ENCODE results near the gene NOBOX.
A peak's percentile ranks its signal among the peaks of the same experiment; 100 is the strongest.

Gene NOBOX

GRCh38 chr7:144407266-144407931 is 3.9 kb upstream of the NOBOX start:
- DNase-seq: no peak
- H3K27ac Mint-ChIP-seq: no peak overlapping the region
- H3K4me3 Mint-ChIP-seq: no peak overlapping the region
- H3K4me1 Mint-ChIP-seq (ENCODE audit: low read depth): no peaks in the 10 kb centered on the region
- no peaks in the 10 kb centered on the region for H3K9me3 Mint-ChIP-seq
- H3K27me3 Mint-ChIP-seq: peaks cover 11% of the 10 kb centered on the region
- no peaks in the 10 kb centered on the region for H3K36me3 Mint-ChIP-seq (ENCODE audit: low read depth)

- no peaks in the 10 kb centered on the region for H3K36me3 Mint-ChIP-seq (ENCODE audit: low read depth)
- no peak overlapping the region for H3K27ac Mint-ChIP-seq
- no peak overlapping the region for H3K4me3 Mint-ChIP-seq
Measured at GRCh38 chr7:144404946-144405345, 1.5 kb upstream of the NOBOX start.

GRCh38 chr7:144403102-144403501 is 391 bp downstream of the NOBOX start:
- DNase-seq: no peak
- Mint-ChIP-seq H3K27me3 (peaks cover 4% of the 10 kb centered on the region), H3K36me3 (ENCODE audit: low read depth) (no peaks in the 10 kb centered on the region), H3K4me3 (no peak overlapping the region), H3K4me1 (ENCODE audit: low read depth) (no peaks in the 10 kb centered on the region), H3K9me3 (no peaks in the 10 kb centered on the region), H3K27ac (no peak overlapping the region)

More at GRCh38 chr7:144404946-144405345, 1.5 kb upstream of the NOBOX start:
- no peak for DNase-seq
- peaks cover 5% of the 10 kb centered on the region for H3K27me3 Mint-ChIP-seq
- H3K4me1 Mint-ChIP-seq (ENCODE audit: low read depth): no peaks in the 10 kb centered on the region
- H3K9me3 Mint-ChIP-seq: no peaks in the 10 kb centered on the region

GRCh38 chr7:144401490-144401889 is 2.0 kb downstream of the NOBOX start:
- no peaks in the 10 kb centered on the region for H3K36me3 Mint-ChIP-seq (ENCODE audit: low read depth)
- H3K4me1 Mint-ChIP-seq (ENCODE audit: low read depth): no peaks in the 10 kb centered on the region
- no peak overlapping the region for H3K4me3 Mint-ChIP-seq
- H3K27ac Mint-ChIP-seq: no peak overlapping the region
- no peak for DNase-seq
- peaks cover 4% of the 10 kb centered on the region for H3K27me3 Mint-ChIP-seq
- no peaks in the 10 kb centered on the region for H3K9me3 Mint-ChIP-seq

- no peak overlapping the region for H3K4me3 Mint-ChIP-seq
- no peaks in the 10 kb centered on the region for H3K4me1 Mint-ChIP-seq (ENCODE audit: low read depth)
- H3K9me3 Mint-ChIP-seq: no peaks in the 10 kb centered on the region
- H3K36me3 Mint-ChIP-seq (ENCODE audit: low read depth): no peaks in the 10 kb centered on the region
- peaks cover 4% of the 10 kb centered on the region for H3K27me3 Mint-ChIP-seq
- no peak overlapping the region for H3K27ac Mint-ChIP-seq
- DNase-seq: no peak
Measured at GRCh38 chr7:144399946-144400345, 3.5 kb downstream of the NOBOX start.

GRCh38 chr7:144398911-144399310 is 4.6 kb downstream of the NOBOX start:
- Mint-ChIP-seq H3K4me1 (ENCODE audit: low read depth) (no peaks in the 10 kb centered on the region), H3K4me3 (no peak overlapping the region), H3K9me3 (no peaks in the 10 kb centered on the region), H3K36me3 (ENCODE audit: low read depth) (no peaks in the 10 kb centered on the region), H3K27ac (no peak overlapping the region), H3K27me3 (peaks cover 4% of the 10 kb centered on the region)
- DNase-seq: no peak

GRCh38 chr7:144398291-144398690 is 5.2 kb downstream of the NOBOX start:
- DNase-seq: no peak
- no peaks in the 10 kb centered on the region for H3K9me3 Mint-ChIP-seq
- H3K27me3 Mint-ChIP-seq: peaks cover 4% of the 10 kb centered on the region
- H3K4me3 Mint-ChIP-seq: no peak overlapping the region
- no peaks in the 10 kb centered on the region for H3K4me1 Mint-ChIP-seq (ENCODE audit: low read depth)
- no peaks in the 10 kb centered on the region for H3K36me3 Mint-ChIP-seq (ENCODE audit: low read depth)
- H3K27ac Mint-ChIP-seq: no peak overlapping the region

- Mint-ChIP-seq H3K4me1 (ENCODE audit: low read depth) (no peaks in the 10 kb centered on the region), H3K27ac (no peak overlapping the region), H3K4me3 (no peak overlapping the region)
Measured at GRCh38 chr7:144397086-144397485, 6.4 kb downstream of the NOBOX start.

GRCh38 chr7:144391823-144392255 is 11.7 kb downstream of the NOBOX start:
- peak overlapping the region; percentile 49 for H3K4me3 Mint-ChIP-seq
- H3K9me3 Mint-ChIP-seq: no peaks in the 10 kb centered on the region
- H3K36me3 Mint-ChIP-seq (ENCODE audit: low read depth): no peaks in the 10 kb centered on the region
- H3K4me1 Mint-ChIP-seq (ENCODE audit: low read depth): peaks cover 4% of the 10 kb centered on the region
- DNase-seq: no peak
- no peaks in the 10 kb centered on the region for H3K27me3 Mint-ChIP-seq
- no peak overlapping the region for H3K27ac Mint-ChIP-seq

More at GRCh38 chr7:144397086-144397485, 6.4 kb downstream of the NOBOX start:
- DNase-seq: no peak
- H3K9me3 Mint-ChIP-seq: no peaks in the 10 kb centered on the region
- H3K27me3 Mint-ChIP-seq: no peaks in the 10 kb centered on the region
- no peaks in the 10 kb centered on the region for H3K36me3 Mint-ChIP-seq (ENCODE audit: low read depth)

- Mint-ChIP-seq H3K27me3 (no peaks in the 10 kb centered on the region), H3K9me3 (no peaks in the 10 kb centered on the region), H3K36me3 (ENCODE audit: low read depth) (no peaks in the 10 kb centered on the region)
Measured at GRCh38 chr7:144391014-144391413, 12.5 kb downstream of the NOBOX start.

GRCh38 chr7:144390481-144390880 is 13.0 kb downstream of the NOBOX start:
- no peaks in the 10 kb centered on the region for H3K36me3 Mint-ChIP-seq (ENCODE audit: low read depth)
- H3K4me1 Mint-ChIP-seq (ENCODE audit: low read depth): peaks cover 9% of the 10 kb centered on the region
- H3K4me3 Mint-ChIP-seq: no peak overlapping the region
- no peak overlapping the region for H3K27ac Mint-ChIP-seq
- DNase-seq: no peak
- H3K27me3 Mint-ChIP-seq: no peaks in the 10 kb centered on the region
- no peaks in the 10 kb centered on the region for H3K9me3 Mint-ChIP-seq

More at GRCh38 chr7:144391014-144391413, 12.5 kb downstream of the NOBOX start:
- DNase-seq: no peak
- Mint-ChIP-seq H3K27ac (no peak overlapping the region), H3K4me3 (no peak overlapping the region), H3K4me1 (ENCODE audit: low read depth) (peaks cover 9% of the 10 kb centered on the region)

GRCh38 chr7:144388950-144389349 is 14.5 kb downstream of the NOBOX start:
- no peaks in the 10 kb centered on the region for H3K36me3 Mint-ChIP-seq (ENCODE audit: low read depth)
- H3K9me3 Mint-ChIP-seq: no peaks in the 10 kb centered on the region
- no peak overlapping the region for H3K27ac Mint-ChIP-seq
- no peak for DNase-seq
- H3K27me3 Mint-ChIP-seq: no peaks in the 10 kb centered on the region
- no peak overlapping the region for H3K4me3 Mint-ChIP-seq
- peaks cover 20% of the 10 kb centered on the region for H3K4me1 Mint-ChIP-seq (ENCODE audit: low read depth)

- no peaks in the 10 kb centered on the region for H3K9me3 Mint-ChIP-seq
- no peaks in the 10 kb centered on the region for H3K36me3 Mint-ChIP-seq (ENCODE audit: low read depth)
- DNase-seq: no peak
- peaks cover 19% of the 10 kb centered on the region for H3K4me1 Mint-ChIP-seq (ENCODE audit: low read depth)
- no peak overlapping the region for H3K27ac Mint-ChIP-seq
- H3K27me3 Mint-ChIP-seq: no peaks in the 10 kb centered on the region
- H3K4me3 Mint-ChIP-seq: no peak overlapping the region
Measured at GRCh38 chr7:144386741-144387140, 16.8 kb downstream of the NOBOX start.

- H3K27me3 Mint-ChIP-seq: no peaks in the 10 kb centered on the region
- peaks cover 17% of the 10 kb centered on the region for H3K4me1 Mint-ChIP-seq (ENCODE audit: low read depth)
- H3K36me3 Mint-ChIP-seq (ENCODE audit: low read depth): peaks cover 11% of the 10 kb centered on the region
- no peaks in the 10 kb centered on the region for H3K9me3 Mint-ChIP-seq
- H3K27ac Mint-ChIP-seq: peak overlapping the region; percentile 74
- peak; percentile 41 for DNase-seq
- no peak overlapping the region for H3K4me3 Mint-ChIP-seq
Measured at GRCh38 chr7:144384555-144385245, 18.8 kb downstream of the NOBOX start.

GRCh38 chr7:144384071-144384470 is 19.4 kb downstream of the NOBOX start:
- DNase-seq: no peak
- Mint-ChIP-seq H3K36me3 (ENCODE audit: low read depth) (peaks cover 15% of the 10 kb centered on the region), H3K27me3 (no peaks in the 10 kb centered on the region), H3K4me3 (no peak overlapping the region), H3K9me3 (no peaks in the 10 kb centered on the region), H3K27ac (peak overlapping the region; percentile 74), H3K4me1 (ENCODE audit: low read depth) (peaks cover 17% of the 10 kb centered on the region)
